Endothelial cell of umbilical vein (primary cell): ENCODE results near the gene SUCLG2. TPM values are rescaled to one million over a fixed set of nuclear protein-coding genes. Genes with fewer than 3 reads are reported as not detected.

Experiments used
- BruUV-seq: library from RNA; stranded (reverse); fragments of 400-500 nt; replicated peaks from 2 replicates; lab custom pipeline; 2021; lab: Mats Ljungman, UMichigan
- CTCF ChIA-PET: fragments of 300-600, 350-600 bp; sonication (Branson Sonifier 250); formaldehyde crosslinking; loops from one replicate; lab custom pipeline; 2021; ENCODE audit warnings: antibody characterized with exemption, inconsistent platforms; lab: Charles Lee
- POLR2A ChIA-PET: fragments of 300-600, 350-600 bp; sonication (Branson Sonifier 250); formaldehyde crosslinking; loops from one replicate; lab custom pipeline; 2021; ENCODE audit warnings: antibody characterized with exemption, inconsistent platforms; lab: Charles Lee
- DNase-seq: peaks from one replicate; pipeline ENCODE4 v3.0.0-alpha.2; 2011; ENCODE audit warnings: low read depth, low spot score
- FAIRE-seq: peaks from 2 replicates; lab custom pipeline; 2011; peaks lifted over from hg19 to GRCh38; lab: Jason Lieb, UNC
- H2AFZ ChIP-seq: 2 replicates; pipeline ENCODE4 v1.6.0; 2012; ENCODE audit warnings: low read depth, low read length, control low read depth, inconsistent platforms
- H3K27ac ChIP-seq: 2 replicates; pipeline ENCODE4 v1.5.1; 2011; ENCODE audit warnings: low read depth, mild to moderate bottlenecking, control low read depth, low read length, moderate library complexity; ENCODE audit not compliant: insufficient read depth
- H3K27me3 ChIP-seq, 2 experiments: 2 replicates each; pipeline versions ENCODE4 v1.6.0 to v1.6.1; 2011; ENCODE audit warnings: low read length in 2 of 2, mixed read lengths in 1 of 2; ENCODE audit not compliant: control insufficient read depth in 2 of 2, insufficient read depth in 2 of 2
- H3K36me3 ChIP-seq, 2 experiments: 2 replicates in 1 of 2; 3 replicates in 1 of 2; pipeline ENCODE4 v1.5.1; 2011; ENCODE audit warnings: low read length in 2 of 2, mild to moderate bottlenecking in 1 of 2, moderate library complexity in 1 of 2; ENCODE audit not compliant: control insufficient read depth in 2 of 2, insufficient read depth in 2 of 2; ENCODE audit errors: extremely low read depth in 1 of 2
- H3K4me1 ChIP-seq: 3 replicates; pipeline ENCODE4 v1.5.1; 2011; ENCODE audit warnings: mild to moderate bottlenecking, low read length; ENCODE audit not compliant: control insufficient read depth, insufficient read depth; ENCODE audit errors: extremely low read depth
- H3K4me2 ChIP-seq: 2 replicates; pipeline ENCODE4 v1.6.1; 2011; ENCODE audit warnings: low read length, control low read depth, mixed read lengths; ENCODE audit not compliant: insufficient read depth
- H3K4me3 ChIP-seq, 3 experiments: fragments of 200-600 bp in 1 of 3; sonication (generic), shearing (Covaris generic) in 1 of 3; replicated peaks in 1 of 3; 2 replicates each; pipeline ENCODE4 v1.5.1; 2011 to 2016; ENCODE audit warnings: control low read depth in 3 of 3, low read length in 3 of 3, mild to moderate bottlenecking in 2 of 3, inconsistent platforms in 1 of 3, low read depth in 1 of 3, moderate library complexity in 1 of 3; ENCODE audit not compliant: insufficient read depth in 1 of 3
- H3K79me2 ChIP-seq: 2 replicates; pipeline ENCODE4 v1.6.0; 2012; ENCODE audit warnings: low read length, inconsistent platforms; ENCODE audit not compliant: control insufficient read depth, insufficient read depth
- H3K9ac ChIP-seq: replicated peaks from 2 replicates; pipeline ENCODE3; 2011; ENCODE audit warnings: low read length, control low read depth; ENCODE audit not compliant: insufficient read depth; ENCODE audit errors: extremely low read depth
- H3K9me1 ChIP-seq: replicated peaks from 3 replicates; pipeline ENCODE4 v1.6.0; 2011; ENCODE audit warnings: mild to moderate bottlenecking, low read length; ENCODE audit not compliant: control insufficient read depth, insufficient read depth; ENCODE audit errors: extremely low read depth
- H3K9me3 ChIP-seq: replicated peaks from 2 replicates; pipeline ENCODE4 v1.5.1; 2012; ENCODE audit warnings: low read length, inconsistent platforms; ENCODE audit not compliant: control insufficient read depth, insufficient read depth
- H4K20me1 ChIP-seq: replicated peaks from 2 replicates; pipeline ENCODE3; 2011; ENCODE audit warnings: mild to moderate bottlenecking, low read length; ENCODE audit not compliant: control insufficient read depth, insufficient read depth; ENCODE audit errors: extremely low read depth
- CTCF ChIP-seq, 2 donors: IDR thresholded peaks; 1 replicate in 1 of 2; 2 replicates in 1 of 2; pipeline ENCODE4 v1.5.1; 2011; ENCODE audit warnings: low read length in 2 of 2, mild to moderate bottlenecking in 2 of 2, moderate library complexity in 2 of 2, control low read depth in 1 of 2, inconsistent platforms in 1 of 2, low read depth in 1 of 2; ENCODE audit not compliant: insufficient read depth in 1 of 2; ENCODE audit errors: extremely low read depth in 1 of 2
- EZH2 ChIP-seq: IDR thresholded peaks from 2 replicates; pipeline ENCODE4 v1.6.1; 2012; ENCODE audit warnings: borderline replicate concordance, low read depth, mild to moderate bottlenecking, moderate library complexity, low read length, inconsistent platforms; ENCODE audit not compliant: severe bottlenecking
- FOS ChIP-seq: IDR thresholded peaks from 2 replicates; pipeline ENCODE4 v1.6.1; 2011; ENCODE audit warnings: mild to moderate bottlenecking, low read length, moderate library complexity, borderline replicate concordance; ENCODE audit not compliant: insufficient read depth
- GATA2 ChIP-seq: IDR thresholded peaks from 2 replicates; pipeline ENCODE4 v1.7.0; 2011; ENCODE audit warnings: low read depth, mild to moderate bottlenecking, moderate library complexity, mixed read lengths, low read length; ENCODE audit not compliant: insufficient read length, insufficient read depth
- JUN ChIP-seq: IDR thresholded peaks from 2 replicates; pipeline ENCODE4 v1.6.1; 2011; ENCODE audit warnings: borderline replicate concordance, low read depth; ENCODE audit not compliant: insufficient read length, insufficient read depth
- MAX ChIP-seq: IDR thresholded peaks from 2 replicates; pipeline ENCODE4 v1.6.1; 2011; ENCODE audit not compliant: insufficient read depth, insufficient read length
- MYC ChIP-seq: IDR thresholded peaks from one replicate; pipeline ENCODE4 v1.6.1; 2011; ENCODE audit warnings: mild to moderate bottlenecking, low read depth, low read length
- POLR2A ChIP-seq: IDR thresholded peaks from 2 replicates; pipeline ENCODE4 v1.6.1; 2012; ENCODE audit warnings: low read depth, mild to moderate bottlenecking, control low read depth, low read length
- POLR2AphosphoS5 ChIP-seq: IDR thresholded peaks from 2 replicates; pipeline ENCODE4 v1.6.1; 2012; ENCODE audit warnings: low read depth, mild to moderate bottlenecking, control low read depth, low read length, moderate library complexity; ENCODE audit not compliant: insufficient read depth
- dilution Hi-C: fragments of 300-500 bp; cut with MboI; formaldehyde crosslinking; loops from one replicate; pipeline ENCODE4 v1.15.0; 2019; ENCODE audit warnings: low sequenced_read_pairs; ENCODE audit not compliant: extremely low pct_ligation_motif_present
- intact Hi-C: fragments of 100-400 bp; cut with micrococcal nuclease; formaldehyde crosslinking; loops from one replicate; pipeline ENCODE4 v1.10.0; 2022
- polyA plus RNA-seq, 4 experiments: library from polyadenylated mRNA; depleted of rRNA in 3 of 4; stranded (reverse) in 3 of 4; unstranded in 1 of 4; fragments of >200 nt; gene quantifications; 2 replicates each; pipeline versions ENCODE4 v1.2.1 to v1.2.3, GENCODE V29; 2011 to 2012; ENCODE audit warnings: missing spikeins in 1 of 4
- total RNA-seq: library from RNA; stranded (reverse); gene quantifications from 2 replicates; pipeline ENCODE4 v1.2.3, GENCODE V29; 2021

SUCLG2 gene
- total and polyA plus RNA-seq, 2 donors (not counting 3 experiments of a cell fraction or from before 2014, with no cell fraction given): 8.1 to 38.3 TPM

GRCh38 chr3:67357610-67358458 is 296.6 kb downstream of the SUCLG2 start:
- no peaks in the 10 kb centered on the region for H3K4me1 ChIP-seq
- H2AFZ ChIP-seq: peak overlapping the region; percentile 38
- no peak overlapping the region for H3K9ac ChIP-seq
- ChIA-PET CTCF (interaction anchor here (0.6 to 2.5 kb wide), 7 partner anchors 9 to 386 kb away, joined by 3 to 19 read pairs (median 4); no protein-coding TSS in a partner anchor), POLR2A (no interaction called here)
- no peak overlapping the region for H3K4me3 ChIP-seq
- no peaks in the 10 kb centered on the region for H3K9me3 ChIP-seq
- no TSS peak for BruUV-seq
- no peaks in the 10 kb centered on the region for H3K9me1 ChIP-seq
- H3K79me2 ChIP-seq: no peaks in the 10 kb centered on the region
- DNase-seq: peak; percentile 26
- no peak for FAIRE-seq
- no peaks in the 10 kb centered on the region for H4K20me1 ChIP-seq
- H3K27ac ChIP-seq: no peak overlapping the region
- no peak overlapping the region for H3K4me2 ChIP-seq
- intact Hi-C loops (loop anchor here (5.0 kb wide), 2 partner anchors 246 to 386 kb away; no protein-coding TSS in a partner anchor), dilution Hi-C loops (no loop called here)
- TF ChIP-seq EZH2 (no peak), CTCF (IDR thresholded peaks at IDR 0.05; ENCODE audit: extremely low read depth in 1 of 2, insufficient read depth in 1 of 2, low read depth in 1 of 2, low read length in 2 of 2) (peak; percentile 15 to 36), POLR2AphosphoS5 (no peak), GATA2 (no peak), MYC (no peak), JUN (no peak), MAX (no peak), FOS (no peak), POLR2A (no peak)
- no peaks in the 10 kb centered on the region for H3K27me3 ChIP-seq
- H3K36me3 ChIP-seq: no peaks in the 10 kb centered on the region
